A673 (cell line): Measurements from ENCODE around the gene MRPS2. TPM values are rescaled to one million over a fixed set of nuclear protein-coding genes. Genes with fewer than 3 reads are reported as not detected.

Experiments used
- BruUV-seq: library from RNA; stranded (reverse); fragments of 400-500 nt; replicated peaks from 2 replicates; lab custom pipeline; 2021; lab: Mats Ljungman, UMichigan
- CTCF ChIA-PET: fragments of 300-600 bp; sonication (Branson Sonifier 250); formaldehyde crosslinking; loops from one replicate; lab custom pipeline; 2022; ENCODE audit warnings: antibody characterized with exemption; lab: Charles Lee
- POLR2A ChIA-PET: fragments of 300-600 bp; sonication (Branson Sonifier 250); formaldehyde crosslinking; loops from one replicate; lab custom pipeline; 2022; ENCODE audit warnings: antibody characterized with exemption; ENCODE audit not compliant: low non-redundant PET; lab: Charles Lee
- DNase-seq: peaks from one replicate; pipeline ENCODE4 v3.0.0-alpha.2; 2015; ENCODE audit warnings: low spot score
- H3K27ac ChIP-seq: fragments of 200-600 bp; sonication (generic); 2 replicates; pipeline ENCODE4 v1.5.1; 2016; ENCODE audit warnings: mixed run types, low read depth, mild to moderate bottlenecking, mixed read lengths, antibody characterized with exemption, low read length; ENCODE audit not compliant: poor library complexity, severe bottlenecking
- H3K27me3 ChIP-seq: fragments of 200-600 bp; sonication (generic); replicated peaks from 2 replicates; pipeline ENCODE4 v1.6.1; 2017; ENCODE audit warnings: mixed run types, low read depth, mild to moderate bottlenecking, mixed read lengths, antibody characterized with exemption, low read length; ENCODE audit not compliant: insufficient read depth, poor library complexity
- H3K36me3 ChIP-seq: fragments of 200-600 bp; sonication (generic); 2 replicates; pipeline ENCODE4 v1.6.1; 2016; ENCODE audit warnings: mixed run types, mild to moderate bottlenecking, mixed read lengths, antibody characterized with exemption, low read length; ENCODE audit not compliant: insufficient read depth, poor library complexity, severe bottlenecking
- H3K4me1 ChIP-seq: fragments of 200-600 bp; sonication (generic); 2 replicates; pipeline ENCODE4 v1.6.1; 2017; ENCODE audit warnings: mixed run types, mild to moderate bottlenecking, mixed read lengths, antibody characterized with exemption, low read length; ENCODE audit not compliant: insufficient read depth, poor library complexity, severe bottlenecking
- H3K4me3 ChIP-seq: fragments of 200-600 bp; sonication (generic); 2 replicates; pipeline ENCODE4 v1.5.1; 2016; ENCODE audit warnings: low read depth, mixed run types, mild to moderate bottlenecking, mixed read lengths, low read length; ENCODE audit not compliant: poor library complexity, severe bottlenecking
- H3K9me3 ChIP-seq: fragments of 200-600 bp; sonication (generic); 2 replicates; pipeline ENCODE4 v1.6.1; 2016; ENCODE audit warnings: mixed run types, low read depth, mild to moderate bottlenecking, mixed read lengths, antibody characterized with exemption, low read length; ENCODE audit not compliant: poor library complexity, severe bottlenecking
- EZH2 ChIP-seq: fragments of 200-600 bp; sonication (generic); IDR thresholded peaks from 2 replicates; pipeline ENCODE4 v1.6.1; 2017; ENCODE audit warnings: borderline replicate concordance, low read depth, mild to moderate bottlenecking, mixed read lengths, antibody characterized with exemption, low read length; ENCODE audit not compliant: poor library complexity, severe bottlenecking
- intact Hi-C: fragments of 100-400 bp; cut with micrococcal nuclease; formaldehyde crosslinking; loops from one replicate; pipeline ENCODE4 v1.10.0; 2022; ENCODE audit not compliant: unreplicated experiment
- total RNA-seq: library from RNA; stranded (reverse); gene quantifications from 2 replicates; pipeline ENCODE4 v1.2.3, GENCODE V29; 2021
- TF ChIP-seq, protein P1 (sequence below): fragments of 300-800, 200-600 bp; sonication (generic); conservative IDR thresholded peaks from 2 replicates; pipeline ENCODE4 v1.5.1; 2017; ENCODE audit warnings: low read depth, mild to moderate bottlenecking, antibody characterized with exemption, low read length, moderate library complexity, mixed read lengths

Gene MRPS2
- total RNA-seq, 1 experiment from 2014 or later, result 88.8 TPM

GRCh38 chr9:135487281-135488012 lies 13.0 kb upstream of the MRPS2 start:
- no peaks in the 10 kb centered on the region for H3K36me3 ChIP-seq
- POLR2A ChIA-PET, result no interaction called here
- no peaks in the 10 kb centered on the region for H3K27me3 ChIP-seq
- TF ChIP-seq EZH2, result no peak
- TF ChIP-seq, protein P1, sequence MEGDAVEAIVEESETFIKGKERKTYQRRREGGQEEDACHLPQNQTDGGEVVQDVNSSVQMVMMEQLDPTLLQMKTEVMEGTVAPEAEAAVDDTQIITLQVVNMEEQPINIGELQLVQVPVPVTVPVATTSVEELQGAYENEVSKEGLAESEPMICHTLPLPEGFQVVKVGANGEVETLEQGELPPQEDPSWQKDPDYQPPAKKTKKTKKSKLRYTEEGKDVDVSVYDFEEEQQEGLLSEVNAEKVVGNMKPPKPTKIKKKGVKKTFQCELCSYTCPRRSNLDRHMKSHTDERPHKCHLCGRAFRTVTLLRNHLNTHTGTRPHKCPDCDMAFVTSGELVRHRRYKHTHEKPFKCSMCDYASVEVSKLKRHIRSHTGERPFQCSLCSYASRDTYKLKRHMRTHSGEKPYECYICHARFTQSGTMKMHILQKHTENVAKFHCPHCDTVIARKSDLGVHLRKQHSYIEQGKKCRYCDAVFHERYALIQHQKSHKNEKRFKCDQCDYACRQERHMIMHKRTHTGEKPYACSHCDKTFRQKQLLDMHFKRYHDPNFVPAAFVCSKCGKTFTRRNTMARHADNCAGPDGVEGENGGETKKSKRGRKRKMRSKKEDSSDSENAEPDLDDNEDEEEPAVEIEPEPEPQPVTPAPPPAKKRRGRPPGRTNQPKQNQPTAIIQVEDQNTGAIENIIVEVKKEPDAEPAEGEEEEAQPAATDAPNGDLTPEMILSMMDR, result no peak
- CTCF ChIA-PET, result no interaction called here
- no peaks in the 10 kb centered on the region for H3K9me3 ChIP-seq
- H3K4me3 ChIP-seq, result no peak overlapping the region
- no peaks in the 10 kb centered on the region for H3K4me1 ChIP-seq
- no TSS peak for BruUV-seq
- intact Hi-C loops, result no loop called here
- no peak for DNase-seq
- no peak overlapping the region for H3K27ac ChIP-seq

GRCh38 chr9:135488013-135488330 lies 12.5 kb upstream of the MRPS2 start:
- POLR2A ChIA-PET, result no interaction called here
- no peaks in the 10 kb centered on the region for H3K36me3 ChIP-seq
- no TSS peak for BruUV-seq
- no peak overlapping the region for H3K4me3 ChIP-seq
- no peaks in the 10 kb centered on the region for H3K4me1 ChIP-seq
- TF ChIP-seq EZH2, result no peak
- TF ChIP-seq, protein P1, result no peak
- intact Hi-C loops, result no loop called here
- no peaks in the 10 kb centered on the region for H3K9me3 ChIP-seq
- no peaks in the 10 kb centered on the region for H3K27me3 ChIP-seq
- no peak overlapping the region for H3K27ac ChIP-seq
- CTCF ChIA-PET, result no interaction called here
- DNase-seq, result no peak

DNA sequence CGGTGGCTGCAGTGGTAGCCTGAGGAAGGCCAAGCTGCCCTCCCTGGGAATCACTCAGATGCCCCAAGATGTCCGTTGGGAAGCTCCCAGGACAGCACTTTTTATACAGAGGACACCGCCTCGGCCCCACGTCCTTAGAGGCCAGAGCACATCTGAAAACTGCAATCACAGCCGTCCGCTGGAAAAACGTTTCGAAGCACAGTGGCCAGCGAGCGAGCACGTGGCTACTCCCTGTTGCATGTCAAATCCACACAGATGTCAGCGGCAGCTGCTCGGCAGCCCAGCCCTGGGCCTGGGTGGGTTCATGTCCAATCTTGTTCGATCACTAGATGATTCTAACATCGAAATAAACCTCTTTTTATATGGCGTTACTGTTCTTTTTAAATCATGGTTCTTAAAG lies 12.0 kb upstream of the MRPS2 start:
- no peak for DNase-seq
- BruUV-seq, result no TSS peak
- H3K27me3 ChIP-seq, result no peaks in the 10 kb centered on the region
- ChIA-PET CTCF (no interaction called here), POLR2A (no interaction called here)
- no peaks in the 10 kb centered on the region for H3K9me3 ChIP-seq
- H3K4me3 ChIP-seq, result no peak overlapping the region
- no peak overlapping the region for H3K27ac ChIP-seq
- intact Hi-C loops, result no loop called here
- TF ChIP-seq, protein P1, result no peak
- no peak for TF ChIP-seq EZH2
- H3K4me1 ChIP-seq, result no peaks in the 10 kb centered on the region
- H3K36me3 ChIP-seq, result no peaks in the 10 kb centered on the region
